Right cardiac atrium (tissue), 5 donors: ENCODE measurements around the gene MACROD2. TPM values are rescaled to one million over a fixed set of nuclear protein-coding genes. Genes with fewer than 3 reads are reported as not detected.

Experiments used
- ATAC-seq, 2 donors: fragments of 200-7000 bp; cut with Tn5 transposase; one replicate each; pipeline versions ENCODE4 v1.8.0 to v1.9.1; 2020; ENCODE audit warnings: moderate library complexity in 2 of 2, mild to moderate bottlenecking in 1 of 2
- DNase-seq, 3 donors: peaks; one replicate each; pipeline ENCODE4 v3.0.0-alpha.2; 2020
- H3K27ac ChIP-seq: one replicate; pipeline ENCODE4 v1.5.1; 2013; ENCODE audit warnings: mild to moderate bottlenecking, low read length, control low read depth, moderate library complexity
- H3K27me3 ChIP-seq: one replicate; pipeline ENCODE4 v1.6.1; 2013; ENCODE audit not compliant: control insufficient read depth, insufficient read depth
- H3K4me1 ChIP-seq: one replicate; pipeline ENCODE4 v1.6.1; 2013; ENCODE audit warnings: low read length; ENCODE audit not compliant: control insufficient read depth, insufficient read depth
- H3K4me3 ChIP-seq: one replicate; pipeline ENCODE4 v1.5.1; 2013; ENCODE audit warnings: low read length, control low read depth
- H3K9me3 ChIP-seq: one replicate; pipeline ENCODE4 v1.6.1; 2013; ENCODE audit warnings: low read length; ENCODE audit not compliant: control insufficient read depth
- WGBS: extraction: QIAGEN DNeasy Blood & Tissue Kit; methylation state at CpG from one replicate; pipeline ENCODE4 v1.1.7; 2013; 5-methylcytosine and 5-hydroxymethylcytosine counted together
- intact Hi-C, 4 donors: fragments of 100-400 bp; cut with DNase I; formaldehyde crosslinking; loops; one replicate each; pipeline versions ENCODE4 v1.11.0 to v1.14.0; 2022 to 2023
- polyA plus RNA-seq: library from polyadenylated mRNA; stranded (reverse); fragments of 200-250 nt; gene quantifications from one replicate; pipeline ENCODE4 v1.2.3, GENCODE V29; 2013
- total RNA-seq, 4 donors: library from RNA; stranded (reverse); fragmentation: NEBNext Ultra II Directional; extraction: Animal tissue kit (Norgen Biotek cat#: 25700); gene quantifications; one replicate each; pipeline ENCODE4 v1.2.1, GENCODE V29; 2021
- donor health status: healthy with polysubstance abuse.
- donor health status: DM: no; HTN: yes; CAD: no.
- donor health status: DM: no; HTN: no; CAD: no.
- donor health status: DM: no; HTN: yes; CAD: no; lungs with severe emphysema.
- donor health status: DM: yes; HTN: yes; CAD: no.

MACROD2 gene
- total and polyA plus RNA-seq, 5 donors: 0.61 to 4.4 (median 2.4) TPM

DNA sequence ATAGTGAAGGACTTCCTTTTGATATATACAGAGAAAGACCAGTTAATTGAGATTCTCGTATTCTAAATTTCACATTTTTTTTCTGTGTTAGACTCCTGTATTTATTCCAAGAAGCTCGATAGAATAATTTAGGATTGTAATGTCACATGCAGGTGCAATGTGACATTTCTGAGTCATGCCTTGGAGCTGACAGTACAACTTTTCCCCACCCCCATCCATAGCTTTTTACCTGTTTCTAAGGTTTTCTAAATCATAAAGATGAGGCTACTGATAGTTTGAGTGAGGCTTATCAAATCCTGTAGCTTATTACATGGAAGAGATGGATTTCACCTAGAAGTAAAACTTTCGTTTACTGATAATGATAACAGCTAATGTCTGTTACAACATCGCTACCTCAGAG is 304.5 kb downstream of the MACROD2 start:
- intact Hi-C loops: no loop called here
- Histone ChIP-seq H3K27me3 (no peaks in the 10 kb centered on the region), H3K27ac (no peak overlapping the region), H3K9me3 (no peaks in the 10 kb centered on the region), H3K4me1 (no peaks in the 10 kb centered on the region), H3K4me3 (no peak overlapping the region)
- 85% methylated on average over 4 of the region's 4 CpGs for WGBS
- ATAC-seq (no peak), DNase-seq (no peak)

DNA sequence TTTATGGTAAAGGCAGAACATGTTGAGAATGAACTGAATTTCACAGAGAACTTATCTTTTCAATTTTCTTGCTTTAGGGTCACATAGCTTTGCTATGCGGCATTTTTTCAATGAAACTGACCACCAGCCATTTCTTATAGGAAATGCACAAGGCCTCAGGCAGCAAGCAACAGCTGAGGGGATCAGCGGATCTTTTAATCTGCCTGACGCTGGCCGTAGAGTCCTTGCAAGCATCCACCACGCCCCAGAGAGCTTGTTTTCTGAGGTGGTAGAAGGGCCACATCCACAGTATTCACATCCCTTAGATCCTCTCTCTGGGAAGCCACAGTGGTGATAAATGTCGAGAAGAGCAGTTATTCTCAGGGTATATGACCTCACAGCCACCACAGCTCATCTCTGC is 307.8 kb downstream of the MACROD2 start:
- WGBS: 81% methylated on average over 6 of the region's 6 CpGs
- no peak overlapping the region for H3K4me3 ChIP-seq

DNA sequence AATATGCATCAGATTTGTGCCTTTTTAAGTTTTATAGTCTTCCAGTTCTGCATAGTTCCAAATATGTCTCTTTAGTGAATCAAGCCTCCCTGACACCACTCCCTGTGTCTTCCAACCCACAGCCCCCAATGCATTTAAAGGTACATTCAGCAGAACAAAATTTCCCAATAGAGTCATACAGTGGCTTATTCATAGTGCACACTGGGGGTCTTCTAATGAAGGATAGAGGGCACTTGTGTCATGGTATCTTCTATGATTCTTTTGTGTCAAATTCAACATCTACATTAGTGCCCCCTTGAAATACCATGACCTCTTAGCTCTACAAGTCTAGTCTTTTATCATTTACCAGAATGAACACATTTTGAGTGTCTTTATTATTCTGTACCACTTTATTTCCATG is 308.3 kb downstream of the MACROD2 start:
- H3K27ac ChIP-seq: no peak overlapping the region
- no peaks in the 10 kb centered on the region for H3K9me3 ChIP-seq
- no peak overlapping the region for H3K4me3 ChIP-seq
- ATAC-seq (no peak), DNase-seq (no peak)
- H3K27me3 ChIP-seq: no peaks in the 10 kb centered on the region
- intact Hi-C loops: no loop called here
- H3K4me1 ChIP-seq: no peaks in the 10 kb centered on the region

More for the DNA sequence above, 307.8 kb downstream of the MACROD2 start:
- H3K9me3 ChIP-seq: no peaks in the 10 kb centered on the region
- H3K27me3 ChIP-seq: no peaks in the 10 kb centered on the region
- intact Hi-C loops: no loop called here
- ATAC-seq (no peak), DNase-seq (no peak)
- no peaks in the 10 kb centered on the region for H3K4me1 ChIP-seq
- no peak overlapping the region for H3K27ac ChIP-seq

DNA sequence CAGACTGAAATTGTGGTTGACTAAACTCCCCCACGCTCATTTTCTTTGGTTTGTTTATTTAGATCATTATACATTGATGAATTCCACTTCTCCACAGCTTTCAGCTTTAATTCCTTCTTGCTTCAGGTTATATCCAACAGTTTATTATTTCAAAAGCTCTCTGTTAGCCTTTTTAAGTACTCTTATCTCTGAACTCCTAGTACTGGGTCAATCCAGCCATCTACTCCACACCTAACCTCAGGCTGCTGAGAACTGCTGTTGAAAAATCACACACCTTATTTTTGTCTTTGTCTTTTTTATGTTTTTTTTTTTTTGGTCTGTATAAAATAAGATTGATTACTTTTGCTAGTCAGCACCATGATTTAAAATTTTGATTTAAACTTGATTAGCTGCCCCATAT is 309.2 kb downstream of the MACROD2 start:
- DNase-seq (no peak), ATAC-seq (no peak)
- intact Hi-C loops: no loop called here
- WGBS: 85% methylated on average over 1 of the region's 1 CpG
- Histone ChIP-seq H3K27me3 (no peaks in the 10 kb centered on the region), H3K4me1 (no peaks in the 10 kb centered on the region), H3K9me3 (no peaks in the 10 kb centered on the region), H3K27ac (no peak overlapping the region), H3K4me3 (no peak overlapping the region)

DNA sequence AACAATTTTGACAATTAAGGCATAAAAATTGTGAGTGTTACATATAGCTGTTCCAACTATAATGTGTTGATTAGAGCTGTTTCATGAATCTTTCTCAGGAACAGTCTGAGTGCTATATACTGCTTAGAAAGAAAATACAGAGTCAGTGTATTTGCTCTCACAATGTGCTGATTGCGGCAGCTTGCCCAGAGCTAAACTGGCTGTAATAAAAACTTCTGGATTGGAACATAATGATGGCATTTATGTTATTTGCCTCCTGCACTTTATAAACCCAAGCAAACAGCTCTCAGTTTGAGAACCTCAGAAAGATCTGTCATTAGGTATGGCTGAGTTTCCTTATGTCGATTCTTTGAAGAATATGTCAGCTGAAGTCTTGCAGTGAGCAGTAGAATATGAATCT is 312.6 kb downstream of the MACROD2 start:
- 73% methylated on average over 2 of the region's 2 CpGs for WGBS
- intact Hi-C loops: no loop called here

DNA sequence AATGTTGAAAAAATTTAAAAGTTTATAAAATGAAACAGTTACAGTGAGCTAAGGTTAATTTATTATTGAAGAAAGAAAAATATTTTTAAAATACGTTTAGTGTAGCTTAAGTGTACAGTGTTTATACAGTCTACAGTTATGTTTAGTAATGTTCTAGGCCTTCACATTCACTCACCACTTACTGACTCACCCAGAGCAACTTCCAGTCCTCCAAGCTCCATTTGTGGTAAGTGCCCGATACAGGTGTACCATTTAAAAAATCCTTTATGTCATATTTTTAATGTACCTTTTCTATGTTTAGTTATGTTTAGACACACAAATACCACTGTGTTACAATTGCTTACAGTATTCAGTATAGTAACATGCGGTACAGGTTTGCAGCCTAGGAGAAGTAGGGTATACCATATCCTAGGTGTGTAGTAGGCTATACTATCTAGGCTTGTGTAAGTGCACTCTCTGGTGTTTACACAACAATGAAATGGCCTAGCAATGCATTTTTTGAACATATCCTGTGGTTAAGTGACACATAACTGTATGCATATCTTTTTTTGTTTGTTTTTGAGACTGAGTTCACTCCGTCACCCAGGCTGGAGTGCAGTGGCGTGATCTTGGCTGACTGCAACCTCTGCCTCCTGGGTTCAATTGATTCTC is 315.8 kb downstream of the MACROD2 start:
- H3K4me1 ChIP-seq: no peaks in the 10 kb centered on the region
- intact Hi-C loops: no loop called here
- 91% methylated on average over 5 of the region's 5 CpGs for WGBS
- no peak overlapping the region for H3K27ac ChIP-seq
- H3K4me3 ChIP-seq: no peak overlapping the region
- H3K9me3 ChIP-seq: no peaks in the 10 kb centered on the region
- no peaks in the 10 kb centered on the region for H3K27me3 ChIP-seq
- ATAC-seq: no peak
- no peak for DNase-seq

More for the DNA sequence above, 312.6 kb downstream of the MACROD2 start:
- no peaks in the 10 kb centered on the region for H3K9me3 ChIP-seq
- H3K4me3 ChIP-seq: no peak overlapping the region
- no peaks in the 10 kb centered on the region for H3K27me3 ChIP-seq
- no peaks in the 10 kb centered on the region for H3K4me1 ChIP-seq
- no peak for ATAC-seq
- H3K27ac ChIP-seq: no peak overlapping the region
- no peak for DNase-seq

DNA sequence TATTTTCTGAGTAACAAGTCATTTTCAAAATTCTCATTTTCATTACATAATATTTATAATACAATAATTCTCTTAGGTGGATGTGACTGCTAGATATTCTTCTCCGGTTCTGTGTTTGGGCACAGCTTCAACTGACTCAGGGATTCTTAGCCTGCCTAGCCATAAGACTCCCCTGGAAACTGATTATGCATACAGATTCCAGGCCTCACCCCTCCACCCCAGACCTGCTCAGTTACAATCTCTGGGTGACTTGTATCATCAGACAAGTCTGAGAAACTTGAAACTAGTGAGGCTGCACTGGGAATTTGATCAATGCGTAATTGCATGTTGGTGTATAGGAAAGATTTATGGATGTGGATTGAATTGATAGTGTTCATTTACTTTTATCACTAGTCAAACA is 316.7 kb downstream of the MACROD2 start:
- 91% methylated on average over 2 of the region's 2 CpGs for WGBS
- Histone ChIP-seq H3K4me3 (no peak overlapping the region), H3K4me1 (no peaks in the 10 kb centered on the region), H3K27me3 (no peaks in the 10 kb centered on the region), H3K9me3 (no peaks in the 10 kb centered on the region), H3K27ac (no peak overlapping the region)
- no peak for ATAC-seq
- intact Hi-C loops: no loop called here
- DNase-seq: no peak

DNA sequence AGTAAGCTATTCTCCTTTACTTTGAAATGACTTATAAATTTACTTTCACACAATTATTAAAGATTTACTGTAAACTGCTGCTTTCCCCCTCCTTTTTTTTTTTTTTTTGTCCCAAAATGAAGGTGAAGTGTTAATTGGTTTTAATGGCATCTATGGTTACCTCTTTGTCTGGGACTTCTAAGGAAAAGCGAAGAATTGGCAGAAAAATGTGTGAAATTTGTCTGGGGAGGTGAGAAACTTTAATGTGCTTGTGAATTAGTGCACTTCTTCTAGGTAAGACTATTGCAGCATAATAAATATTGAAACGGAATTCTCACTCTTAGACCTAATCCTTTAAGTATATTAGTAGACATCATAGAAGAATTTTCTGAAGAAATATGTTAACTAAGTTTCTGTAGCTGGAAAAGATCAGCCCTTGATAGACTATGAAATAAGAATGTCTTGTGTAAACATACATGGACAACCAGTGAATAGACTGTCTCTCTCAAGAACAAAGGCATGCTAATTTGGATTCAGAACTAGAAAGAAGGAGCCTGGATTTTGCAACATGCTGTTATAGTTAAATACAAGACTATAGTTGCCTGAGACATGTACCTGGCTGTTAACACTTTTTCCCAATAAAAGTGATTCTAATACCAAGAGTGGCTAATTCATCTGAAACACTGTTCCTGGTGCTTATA is 318.2 kb downstream of the MACROD2 start:
- H3K4me3 ChIP-seq: no peak overlapping the region
- no peaks in the 10 kb centered on the region for H3K4me1 ChIP-seq
- H3K27me3 ChIP-seq: no peaks in the 10 kb centered on the region
- no peaks in the 10 kb centered on the region for H3K9me3 ChIP-seq
- H3K27ac ChIP-seq: no peak overlapping the region
- 78% methylated on average over 2 of the region's 2 CpGs for whole genome bisulfite sequencing
- ATAC-seq (no peak), DNase-seq (no peak)
- intact Hi-C loops: no loop called here

DNA sequence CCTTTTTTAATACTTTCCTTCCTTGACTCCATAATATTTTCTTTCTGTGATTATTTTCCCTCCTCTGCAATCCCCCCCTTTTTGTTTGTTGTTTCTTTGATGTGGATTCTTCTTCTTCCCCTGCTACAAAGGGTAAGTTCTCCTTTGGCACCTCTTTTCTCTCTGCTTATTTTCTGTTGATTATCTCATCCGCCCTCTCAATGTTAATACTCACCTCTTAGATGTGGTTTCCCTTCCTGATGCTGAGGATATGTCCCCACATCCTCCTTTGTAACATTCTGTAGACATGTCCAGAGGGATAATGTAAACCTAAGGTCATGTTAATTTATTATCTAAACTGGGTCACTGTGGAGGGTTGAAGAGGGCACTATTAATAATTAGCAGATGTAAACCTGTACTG is 324.4 kb downstream of the MACROD2 start:
- no peak overlapping the region for H3K27ac ChIP-seq
- 70% methylated on average over 1 of the region's 1 CpG for WGBS
- intact Hi-C loops: no loop called here
- DNase-seq: no peak
- no peaks in the 10 kb centered on the region for H3K27me3 ChIP-seq
- no peaks in the 10 kb centered on the region for H3K9me3 ChIP-seq
- no peak for ATAC-seq
- H3K4me1 ChIP-seq: no peaks in the 10 kb centered on the region
- no peak overlapping the region for H3K4me3 ChIP-seq

DNA sequence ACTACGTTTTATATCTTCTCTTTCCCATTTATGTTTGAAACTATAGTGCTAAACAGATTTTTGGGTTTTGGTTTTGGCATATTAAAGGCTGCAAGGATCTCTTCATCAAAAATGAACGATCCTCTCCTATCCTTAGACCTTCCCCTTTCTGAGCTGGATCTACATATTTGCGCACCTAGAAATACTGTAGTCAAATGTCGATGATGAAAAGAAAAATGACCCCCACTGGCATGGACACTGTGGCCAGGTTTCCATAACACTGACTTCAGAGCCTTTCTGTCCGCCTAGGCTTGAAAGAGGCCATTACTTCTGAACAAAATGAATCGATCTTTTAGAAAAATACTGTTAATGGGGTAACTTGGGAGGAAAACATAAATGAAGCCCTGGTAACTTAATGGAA is 336.3 kb downstream of the MACROD2 start:
- intact Hi-C loops: no loop called here

DNA sequence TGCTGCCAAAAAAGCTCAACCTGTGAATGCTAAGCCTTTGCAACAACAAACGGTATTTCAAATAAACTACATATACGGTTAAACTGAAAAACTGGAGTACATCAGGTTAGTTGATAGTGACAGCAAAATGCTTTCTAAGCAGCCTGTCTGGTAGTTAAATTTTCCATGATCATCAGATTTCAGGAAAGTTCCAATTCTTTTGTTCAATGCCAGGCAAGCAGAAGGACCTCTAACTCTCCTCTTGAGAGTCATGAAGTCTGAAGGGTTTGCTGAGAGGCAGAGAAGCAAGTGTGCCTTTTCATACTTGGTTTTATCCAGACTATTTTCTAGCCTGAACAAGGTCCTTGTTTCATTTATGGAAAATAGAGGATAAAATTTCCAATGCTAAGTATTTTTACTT is 337.6 kb downstream of the MACROD2 start:
- ATAC-seq (no peak), DNase-seq (no peak)
- intact Hi-C loops: no loop called here
- Histone ChIP-seq H3K9me3 (no peaks in the 10 kb centered on the region), H3K4me3 (no peak overlapping the region), H3K27ac (no peak overlapping the region), H3K27me3 (no peaks in the 10 kb centered on the region), H3K4me1 (no peaks in the 10 kb centered on the region)
- 86% methylated on average over 2 of the region's 2 CpGs for WGBS

More for the DNA sequence above, 336.3 kb downstream of the MACROD2 start:
- whole genome bisulfite sequencing: 83% methylated on average over 6 of the region's 6 CpGs
- H3K4me1 ChIP-seq: no peaks in the 10 kb centered on the region
- H3K27me3 ChIP-seq: no peaks in the 10 kb centered on the region
- ATAC-seq: no peak
- no peaks in the 10 kb centered on the region for H3K9me3 ChIP-seq
- DNase-seq: no peak
- H3K27ac ChIP-seq: no peak overlapping the region
- H3K4me3 ChIP-seq: no peak overlapping the region
